Measurements from ENCODE around the gene SFMBT2. TPM values are rescaled to one million over a fixed set of nuclear protein-coding genes. Genes with fewer than 3 reads are reported as not detected.

The SFMBT2 gene
- total and polyA plus RNA-seq, 2 of the 13 experiments (the other 11 are each of a cell fraction or from before 2014, with no cell fraction given): 0.01 to 0.02 TPM

- intact Hi-C loops (cut with micrococcal nuclease; ENCODE audit: unreplicated experiment): no loop called here
- DNase-seq (ENCODE audit: low spot score) (no peak), ATAC-seq (no peak), FAIRE-seq (no peak)
- in situ Hi-C loops (cut with HindIII; ENCODE audit: extremely low pct_ligation_motif_present, low pct_unique_long_range_greater_than_20kb): no loop called here
- 37% methylated on average over 11 of the region's 11 CpGs for WGBS (ENCODE audit: low lambda C conversion rate)
- Histone ChIP-seq H3K9me3 (ENCODE audit: low read length) (no peaks in the 10 kb centered on the region), H3K4me3 (replicated peaks in 1 of 3; ENCODE audit: insufficient read depth in 1 of 3, low read depth in 2 of 3, low read length in 3 of 3) (no peak overlapping the region), H3K79me2 (ENCODE audit: insufficient read depth, low read length) (no peaks in the 10 kb centered on the region), H3K27me3 (ENCODE audit: control insufficient read depth in 1 of 2, insufficient read depth in 2 of 2, low read length in 2 of 2) (peaks cover 0 to 9% of the 10 kb centered on the region in 2 experiments; a peak in 2 of 5 replicates), H3K4me2 (ENCODE audit: low read depth, low read length) (no peak overlapping the region), H3K36me3 (replicated peaks in 1 of 2; ENCODE audit: control insufficient read depth in 1 of 2, insufficient read depth in 2 of 2, low read length in 2 of 2) (no peaks in the 10 kb centered on the region), H4K20me1 (ENCODE audit: insufficient read depth, low read length) (no peaks in the 10 kb centered on the region), H3K9ac (ENCODE audit: insufficient read depth, low read depth, low read length) (no peak overlapping the region), H3K27ac (ENCODE audit: extremely low read length, insufficient read depth, low read length) (no peak overlapping the region), H2AFZ (ENCODE audit: low read length) (no peak overlapping the region), H3K4me1 (ENCODE audit: insufficient read depth, low read length) (no peaks in the 10 kb centered on the region)
- CTCF ChIA-PET (ENCODE audit: low intra/inter-chr PET ratio, low total read pairs): no interaction called here
- POLR2A ChIA-PET: no interaction called here
- TF ChIP-seq ZHX2 (IDR thresholded peaks at IDR 0.05; ENCODE audit: low read depth) (no peak), ZHX2 (CRISPR knock-in tag; IDR thresholded peaks at IDR 0.05; ENCODE audit: borderline replicate concordance) (no peak), ZBTB43 (CRISPR knock-in tag; conservative IDR thresholded peaks at IDR 0.05) (no peak), SMAD9 (CRISPR knock-in tag; IDR thresholded peaks at IDR 0.05) (no peak), SOX6 (IDR thresholded peaks at IDR 0.05) (no peak), SOX6 (CRISPR knock-in tag; IDR thresholded peaks at IDR 0.05) (no peak), NR2F1 (CRISPR knock-in tag; IDR thresholded peaks at IDR 0.05) (no peak), HOXA3 (CRISPR knock-in tag; IDR thresholded peaks at IDR 0.05) (no peak), ZNF121 (CRISPR knock-in tag; IDR thresholded peaks at IDR 0.05) (no peak), ZFP90 (CRISPR knock-in tag; IDR thresholded peaks at IDR 0.05; ENCODE audit: borderline replicate concordance) (no peak), ZNF329 (CRISPR knock-in tag; IDR thresholded peaks at IDR 0.05; ENCODE audit: low read depth) (no peak), SRSF4 (IDR thresholded peaks at IDR 0.05; ENCODE audit: low read depth, low read length, poor library complexity, severe bottlenecking) (no peak)
- TF ChIP-seq, protein P1, sequence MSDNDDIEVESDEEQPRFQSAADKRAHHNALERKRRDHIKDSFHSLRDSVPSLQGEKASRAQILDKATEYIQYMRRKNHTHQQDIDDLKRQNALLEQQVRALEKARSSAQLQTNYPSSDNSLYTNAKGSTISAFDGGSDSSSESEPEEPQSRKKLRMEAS (IDR thresholded peaks at IDR 0.05): no peak
- no TSS peak for BruUV-seq (replicated peaks)
These were observed 45.6 kb downstream of the SFMBT2 start for GRCh38 chr10:7365027-7365745.

Data from HepG2 (cell line).